H1 (cell line): ENCODE measurements around the gene ARMC7. TPM values are rescaled to one million over a fixed set of nuclear protein-coding genes. Genes with fewer than 3 reads are reported as not detected.
A peak's percentile ranks its signal among the peaks of the same experiment; 100 is the strongest.

Experiments used
- CTCF ChIA-PET: fragments of 300-600 bp; sonication (Branson Sonifier 250); formaldehyde crosslinking; loops from one replicate; lab custom pipeline; 2021; ENCODE audit not compliant: partially characterized antibody; lab: Charles Lee
- POLR2A ChIA-PET: fragments of 300-600 bp; sonication (Branson Sonifier 250); formaldehyde crosslinking; loops from one replicate; lab custom pipeline; 2021; ENCODE audit warnings: inconsistent platforms; ENCODE audit not compliant: partially characterized antibody; lab: Charles Lee
- DNase-seq, 2 experiments: peaks; one replicate each; pipeline versions ENCODE4 v3.0.0 to v3.0.0-alpha.2; 2010 to 2022; ENCODE audit warnings: low spot score in 2 of 2, low read depth in 1 of 2, mixed read lengths in 1 of 2
- FAIRE-seq: peaks from 2 replicates; lab custom pipeline; 2011; peaks lifted over from hg19 to GRCh38; lab: Jason Lieb, UNC
- H2AFZ ChIP-seq: 2 replicates; pipeline ENCODE4 v1.8.1; 2012; ENCODE audit warnings: low read length, inconsistent platforms
- H2AK5ac ChIP-seq: 2 replicates; pipeline ENCODE4 v1.6.1; 2013; ENCODE audit warnings: low read depth, low read length
- H2BK120ac ChIP-seq: replicated peaks from 2 replicates; pipeline ENCODE3; 2013; ENCODE audit warnings: low read depth, low read length, inconsistent platforms
- H2BK12ac ChIP-seq: 2 replicates; pipeline ENCODE4 v1.6.1; 2013; ENCODE audit warnings: low read depth, low read length
- H2BK15ac ChIP-seq: 2 replicates; pipeline ENCODE4 v1.6.1; 2013; ENCODE audit warnings: low read length
- H2BK20ac ChIP-seq: 2 replicates; pipeline ENCODE4 v1.6.1; 2013; ENCODE audit warnings: low read length
- H2BK5ac ChIP-seq: 2 replicates; pipeline ENCODE4 v1.6.1; 2013; ENCODE audit warnings: low read depth, low read length
- H3K14ac ChIP-seq: 2 replicates; pipeline ENCODE4 v1.6.1; 2013; ENCODE audit warnings: inconsistent platforms; ENCODE audit not compliant: insufficient read length
- H3K18ac ChIP-seq: 2 replicates; pipeline ENCODE4 v1.6.1; 2013; ENCODE audit warnings: low read length; ENCODE audit errors: extremely low read depth
- H3K23ac ChIP-seq: 2 replicates; pipeline ENCODE4 v1.6.1; 2013; ENCODE audit warnings: inconsistent platforms; ENCODE audit not compliant: insufficient read length
- H3K23me2 ChIP-seq: 2 replicates; pipeline ENCODE4 v1.6.1; 2013; ENCODE audit warnings: low read depth, low read length
- H3K27ac ChIP-seq: 2 replicates; pipeline ENCODE4 v1.6.1; 2011; ENCODE audit warnings: low read depth, low read length, inconsistent platforms
- H3K27me3 ChIP-seq, 4 experiments: replicated peaks in 1 of 4; 1 replicate in 1 of 4; 2 replicates in 3 of 4; pipeline versions ENCODE4 v1.6.1 to v1.8.1; 2011 to 2013; ENCODE audit warnings: low read length in 3 of 4, mild to moderate bottlenecking in 3 of 4, inconsistent platforms in 2 of 4, mixed read lengths in 2 of 4, moderate library complexity in 1 of 4; ENCODE audit not compliant: control insufficient read depth in 3 of 4, insufficient read depth in 3 of 4; ENCODE audit errors: extremely low read depth in 1 of 4
- H3K36me3 ChIP-seq, 4 experiments: 2 replicates each; pipeline versions ENCODE4 v1.6.1 to v1.8.1; 2011 to 2013; ENCODE audit warnings: mild to moderate bottlenecking in 4 of 4, low read length in 3 of 4, moderate library complexity in 2 of 4, control low read depth in 1 of 4, inconsistent platforms in 1 of 4; ENCODE audit not compliant: insufficient read depth in 4 of 4, control insufficient read depth in 2 of 4
- H3K4ac ChIP-seq: replicated peaks from 2 replicates; pipeline ENCODE3; 2013; ENCODE audit warnings: low read length, low read depth, mixed read lengths, inconsistent platforms; ENCODE audit not compliant: insufficient read length
- H3K4me1 ChIP-seq, 4 experiments: replicated peaks in 1 of 4; 1 replicate in 1 of 4; 2 replicates in 3 of 4; pipeline versions ENCODE4 v1.6.1 to v1.8.1; 2011 to 2013; ENCODE audit warnings: low read length in 3 of 4, inconsistent platforms in 2 of 4, mixed read lengths in 1 of 4; ENCODE audit not compliant: insufficient read depth in 4 of 4, control insufficient read depth in 3 of 4
- H3K4me2 ChIP-seq, 2 experiments: 2 replicates each; pipeline versions ENCODE4 v1.6.1 to v1.8.1; 2011 to 2013; ENCODE audit warnings: low read depth in 2 of 2, low read length in 2 of 2, control low read depth in 1 of 2, inconsistent platforms in 1 of 2, mild to moderate bottlenecking in 1 of 2; ENCODE audit not compliant: insufficient read depth in 1 of 2
- H3K4me3 ChIP-seq, 4 experiments: fragments of 200-600, 300-600 bp in 1 of 4; sonication (generic), shearing (Covaris generic), sonication (Bioruptor Twin) in 1 of 4; 2 replicates each; pipeline versions ENCODE4 v1.5.1 to v1.8.1; 2011 to 2016; ENCODE audit warnings: low read length in 4 of 4, low read depth in 3 of 4, control low read depth in 2 of 4, inconsistent platforms in 2 of 4, mild to moderate bottlenecking in 2 of 4, mixed read lengths in 1 of 4, moderate library complexity in 1 of 4; ENCODE audit not compliant: insufficient read depth in 2 of 4; ENCODE audit errors: extremely low read depth in 1 of 4
- H3K56ac ChIP-seq: replicated peaks from 2 replicates; pipeline ENCODE3; 2013; ENCODE audit warnings: low read depth, mild to moderate bottlenecking, mixed read lengths, low read length, inconsistent platforms; ENCODE audit not compliant: insufficient read length
- H3K79me1 ChIP-seq: 2 replicates; pipeline ENCODE4 v1.6.1; 2013; ENCODE audit warnings: low read depth, low read length, control low read depth
- H3K79me2 ChIP-seq, 2 experiments: 2 replicates each; pipeline versions ENCODE4 v1.6.1 to v1.8.1; 2012 to 2013; ENCODE audit warnings: low read length in 2 of 2, mild to moderate bottlenecking in 2 of 2, inconsistent platforms in 1 of 2; ENCODE audit not compliant: insufficient read depth in 2 of 2, control insufficient read depth in 1 of 2
- H3K9ac ChIP-seq, 4 experiments: replicated peaks in 1 of 4; 1 replicate in 1 of 4; 2 replicates in 3 of 4; pipeline versions ENCODE4 v1.6.1 to v1.8.1; 2011 to 2013; ENCODE audit warnings: low read depth in 3 of 4, low read length in 3 of 4, control low read depth in 2 of 4, mild to moderate bottlenecking in 2 of 4, moderate library complexity in 2 of 4, inconsistent platforms in 1 of 4; ENCODE audit errors: extremely low read depth in 1 of 4
- H3K9me3 ChIP-seq, 2 experiments: 2 replicates each; pipeline versions ENCODE4 v1.6.1 to v1.8.1; 2012 to 2013; ENCODE audit warnings: mild to moderate bottlenecking in 2 of 2, moderate library complexity in 2 of 2, control low read depth in 1 of 2, inconsistent platforms in 1 of 2, low read depth in 1 of 2, low read length in 1 of 2, mixed read lengths in 1 of 2; ENCODE audit not compliant: insufficient read depth in 2 of 2
- H4K20me1 ChIP-seq, 2 experiments: replicated peaks in 1 of 2; 2 replicates each; pipeline versions ENCODE3 to v1.8.1; 2011 to 2013; ENCODE audit warnings: inconsistent platforms in 2 of 2, low read length in 2 of 2, mild to moderate bottlenecking in 1 of 2; ENCODE audit not compliant: insufficient read depth in 2 of 2, control insufficient read depth in 1 of 2
- H4K5ac ChIP-seq: 2 replicates; pipeline ENCODE4 v1.6.1; 2013; ENCODE audit warnings: low read length, low read depth, mixed read lengths, inconsistent platforms; ENCODE audit not compliant: insufficient read length
- H4K8ac ChIP-seq: 2 replicates; pipeline ENCODE4 v1.8.0; 2013; ENCODE audit warnings: mild to moderate bottlenecking, moderate library complexity, low read length, inconsistent platforms; ENCODE audit not compliant: insufficient read depth; ENCODE audit errors: extremely low read depth
- H4K91ac ChIP-seq: replicated peaks from 2 replicates; pipeline ENCODE3; 2013; ENCODE audit warnings: low read length, mixed read lengths, inconsistent platforms; ENCODE audit not compliant: insufficient read length
- ASH2L ChIP-seq: fragments of 200-600, 300-600 bp; sonication (generic); IDR thresholded peaks from one replicate; pipeline ENCODE4 v1.7.1; 2017; ENCODE audit warnings: low read length
- CBX8 ChIP-seq: fragments of 300-800, 300-1000 bp; sonication (generic); IDR thresholded peaks from 2 replicates; pipeline ENCODE4 v1.7.1; 2016; ENCODE audit warnings: low read depth, low read length, borderline replicate concordance
- CTBP2 ChIP-seq: IDR thresholded peaks from 2 replicates; pipeline ENCODE4 v1.7.0; 2011; ENCODE audit warnings: borderline replicate concordance, mild to moderate bottlenecking, moderate library complexity, mixed read lengths, low read length; ENCODE audit not compliant: insufficient read depth, insufficient read length
- E2F6 ChIP-seq: IDR thresholded peaks from 2 replicates; pipeline ENCODE4 v1.6.1; 2012; ENCODE audit warnings: inconsistent platforms
- EZH2 ChIP-seq: fragments of 200-600 bp; sonication (generic); IDR thresholded peaks from 2 replicates; pipeline ENCODE4 v1.7.1; 2012; ENCODE audit warnings: low read depth, mild to moderate bottlenecking, moderate library complexity, low read length, inconsistent platforms; ENCODE audit not compliant: severe bottlenecking
- GTF2F1 ChIP-seq: IDR thresholded peaks from 2 replicates; pipeline ENCODE4 v1.6.1; 2012; ENCODE audit warnings: low read depth, low read length, improper control_type of control experiment, borderline replicate concordance
- KDM4A ChIP-seq: IDR thresholded peaks from one replicate; pipeline ENCODE4 v1.7.1; 2012; ENCODE audit warnings: low read depth, mild to moderate bottlenecking, moderate library complexity, low read length, inconsistent platforms; ENCODE audit not compliant: severe bottlenecking
- RBBP5 ChIP-seq: IDR thresholded peaks from 2 replicates; pipeline ENCODE4 v1.7.1; 2012; ENCODE audit warnings: low read depth, mild to moderate bottlenecking, inconsistent platforms, low read length, moderate library complexity, borderline replicate concordance
- USF2 ChIP-seq: IDR thresholded peaks from 2 replicates; pipeline ENCODE4 v1.6.1; 2011; ENCODE audit warnings: low read length, improper control_type of control experiment
- WGBS, 2 experiments: shearing (Covaris generic) in 1 of 2; methylation state at CpG; one replicate each; pipeline versions ENCODE4 v1.1.6 to v1.1.7; 2013 to 2015; ENCODE audit warnings: low lambda C conversion rate in 2 of 2, mixed read lengths in 2 of 2, inconsistent platforms in 1 of 2, low coverage in 1 of 2, missing lambda C conversion rate in 1 of 2; ENCODE audit not compliant: insufficient replicate concordance in 2 of 2, insufficient coverage in 1 of 2, insufficient read length in 1 of 2; ENCODE audit errors: extremely low coverage in 1 of 2, missing lambda C conversion rate in 1 of 2; 5-methylcytosine and 5-hydroxymethylcytosine counted together
- polyA plus RNA-seq, 7 experiments: library from polyadenylated mRNA; depleted of rRNA in 3 of 7; stranded (reverse) in 5 of 7; unstranded in 2 of 7; fragments of >200 nt in 5 of 7; fragments of 200-250 nt in 2 of 7; gene quantifications; 1 replicate in 5 of 7; 2 replicates in 1 of 7; 4 replicates in 1 of 7; pipeline versions ENCODE4 v1.2.1 to v1.2.3, GENCODE V29; 2011 to 2013; ENCODE audit warnings: missing spikeins in 2 of 7, mixed read lengths in 2 of 7
- total RNA-seq: library from RNA; stranded (reverse); fragmentation: NEBNext Ultra II Directional; extraction: Animal tissue kit (Norgen Biotek cat#: 25700); gene quantifications from 2 replicates; pipeline ENCODE4 v1.2.1, GENCODE V29; 2021

Gene ARMC7
- total and polyA plus RNA-seq, 2 of the 8 experiments (the other 6 are each of a cell fraction or from before 2014, with no cell fraction given): 9.8 to 13.6 TPM

DNA sequence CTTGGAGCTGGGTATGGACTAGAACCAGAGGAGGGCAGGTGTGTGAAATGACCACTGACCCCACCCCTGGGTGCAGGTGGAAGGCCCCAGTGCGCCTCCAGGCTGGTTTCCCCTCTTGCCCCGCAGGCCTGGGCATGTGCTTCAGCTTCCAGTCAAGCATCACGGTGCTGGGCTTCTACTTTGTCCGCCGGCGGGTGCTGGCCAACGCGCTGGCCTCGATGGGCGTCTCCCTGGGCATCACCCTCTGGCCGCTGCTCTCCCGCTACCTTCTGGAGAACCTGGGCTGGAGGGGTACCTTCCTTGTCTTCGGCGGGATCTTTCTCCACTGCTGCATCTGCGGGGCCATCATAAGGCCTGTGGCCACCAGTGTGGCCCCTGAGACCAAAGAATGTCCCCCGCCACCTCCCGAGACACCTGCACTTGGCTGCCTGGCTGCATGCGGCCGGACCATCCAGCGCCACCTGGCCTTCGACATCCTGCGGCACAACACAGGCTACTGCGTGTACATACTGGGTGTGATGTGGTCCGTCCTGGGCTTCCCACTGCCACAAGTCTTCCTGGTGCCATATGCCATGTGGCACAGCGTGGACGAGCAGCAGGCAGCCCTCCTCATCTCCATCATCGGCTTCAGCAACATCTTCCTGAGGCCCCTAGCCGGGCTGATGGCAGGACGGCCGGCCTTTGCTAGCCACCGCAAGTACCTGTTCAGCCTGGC lies 9.7 kb upstream of the ARMC7 start:
- Histone ChIP-seq H3K9ac (no peak overlapping the region), H3K79me2 (no peaks in the 10 kb centered on the region), H2AK5ac (no peak overlapping the region), H2BK12ac (no peak overlapping the region), H3K18ac (no peak overlapping the region), H3K23ac (no peak overlapping the region), H2BK15ac (no peak overlapping the region), H2AFZ (no peak overlapping the region), H3K36me3 (peaks cover 0 to 9% (median 4%) of the 10 kb centered on the region in 4 experiments; a peak in 5 of 8 replicates), H3K4me1 (peaks cover 0 to 3% (median 0%) of the 10 kb centered on the region in 4 experiments; a peak in 3 of 7 replicates), H3K9me3 (peaks cover 0 to 3% of the 10 kb centered on the region in 2 experiments; a peak in 2 of 4 replicates), H3K56ac (no peak overlapping the region), H2BK120ac (no peak overlapping the region), H3K4ac (no peak overlapping the region), H3K4me3 (no peak overlapping the region), H4K91ac (no peak overlapping the region), H3K4me2 (no peak overlapping the region), H2BK5ac (no peak overlapping the region), H2BK20ac (no peak overlapping the region), H3K14ac (no peak overlapping the region), H3K79me1 (no peaks in the 10 kb centered on the region; the same call in 1 of the 2 replicates), H4K5ac (no peak overlapping the region), H4K20me1 (no peaks in the 10 kb centered on the region), H4K8ac (peak overlapping the region; percentile 68; the same call in 1 of the 2 replicates), H3K23me2 (no peaks in the 10 kb centered on the region), H3K27me3 (no peaks in the 10 kb centered on the region), H3K27ac (no peak overlapping the region)
- ChIA-PET POLR2A (interaction anchor here (1.5 to 8.7 kb wide), 2 partner anchors 12 to 33 kb away, joined by 3 to 32 read pairs; partner anchors contain the start of gene SLC16A5), CTCF (interaction anchor here (1.3 to 1.5 kb wide), 3 partner anchors 14 to 141 kb away, joined by 3 to 9 read pairs (median 4); no protein-coding TSS in a partner anchor)
- DNase-seq: no peak
- FAIRE-seq: no peak
- WGBS, 2 experiments: 94% methylated on average over 30 of the region's 31 CpGs; no CpG with 5 or more reads in 1 of the 2 experiments
- TF ChIP-seq CTBP2: no peak
- TF ChIP-seq KDM4A: no peak
- no peak for TF ChIP-seq CBX8
- TF ChIP-seq ASH2L: no peak
- no peak for TF ChIP-seq GTF2F1
- no peak for TF ChIP-seq USF2
- TF ChIP-seq E2F6: no peak
- no peak for TF ChIP-seq RBBP5
- TF ChIP-seq EZH2: no peak
